Medulla oblongata (tissue), 1 donor: ENCODE data around the gene PHLDB2.
A peak's percentile ranks its signal among the peaks of the same experiment; 100 is the strongest.

Source experiments
- DNase-seq: peaks from one replicate; pipeline ENCODE4 v3.0.0-alpha.2; 2015; ENCODE audit errors: extremely low spot score

Gene PHLDB2

GRCh38 chr3:111850537-111850936, 8.5 kb upstream of the PHLDB2 start:
- DNase-seq = no peak

GRCh38 chr3:111851511-111851954, 7.5 kb upstream of the PHLDB2 start:
- DNase-seq = no peak

GRCh38 chr3:111852540-111852939, 6.5 kb upstream of the PHLDB2 start:
- DNase-seq = no peak

GRCh38 chr3:111853068-111853467, 6.0 kb upstream of the PHLDB2 start:
- no peak for DNase-seq

GRCh38 chr3:111854990-111855389, 4.1 kb upstream of the PHLDB2 start:
- no peak for DNase-seq

- DNase-seq = no peak
Measured at GRCh38 chr3:111856501-111856900, 2.6 kb upstream of the PHLDB2 start.

- DNase-seq = no peak
Measured at GRCh38 chr3:111857474-111857873, 1.6 kb upstream of the PHLDB2 start.

- DNase-seq = no peak
Measured at GRCh38 chr3:111858642-111859041, 423 bp upstream of the PHLDB2 start.

GRCh38 chr3:111859974-111860859, 1.2 kb downstream of the PHLDB2 start:
- peak; percentile 68 for DNase-seq

- DNase-seq = no peak
Measured at GRCh38 chr3:111861391-111861790, 2.3 kb downstream of the PHLDB2 start.

GRCh38 chr3:111862415-111862814, 3.4 kb downstream of the PHLDB2 start:
- DNase-seq = no peak

GRCh38 chr3:111862974-111863373, 3.9 kb downstream of the PHLDB2 start:
- DNase-seq = no peak

- no peak for DNase-seq
Measured at GRCh38 chr3:111863942-111864694, 5.1 kb downstream of the PHLDB2 start.

GRCh38 chr3:111864821-111865656, 6.0 kb downstream of the PHLDB2 start:
- no peak for DNase-seq

GRCh38 chr3:111867889-111868426, 8.9 kb downstream of the PHLDB2 start:
- no peak for DNase-seq

- DNase-seq = no peak
Measured at GRCh38 chr3:111870620-111871019, 11.6 kb downstream of the PHLDB2 start.

- no peak for DNase-seq
Measured at GRCh38 chr3:111871809-111872623, 13.0 kb downstream of the PHLDB2 start.

GRCh38 chr3:111872979-111873378, 13.9 kb downstream of the PHLDB2 start:
- DNase-seq = no peak

- DNase-seq = no peak
Measured at GRCh38 chr3:111874177-111874820, 15.2 kb downstream of the PHLDB2 start.

GRCh38 chr3:111881480-111881879, 22.4 kb downstream of the PHLDB2 start:
- no peak for DNase-seq
